Smooth muscle cell (in vitro differentiated cells): ENCODE measurements around the gene GADD45A. TPM values are rescaled to one million over a fixed set of nuclear protein-coding genes. Genes with fewer than 3 reads are reported as not detected.

Experiments
- DNase-seq: peaks from one replicate; lab custom pipeline; 2025; ENCODE audit not compliant: unreplicated experiment; lab: John Stamatoyannopoulos, UW
- H2AFZ ChIP-seq: fragments of 200-600 bp; sonication (generic); 2 replicates; pipeline ENCODE4 v1.6.0; 2016; ENCODE audit warnings: antibody characterized with exemption, low read depth, mild to moderate bottlenecking
- H3F3A ChIP-seq: fragments of 200-600 bp; sonication (generic); 2 replicates; pipeline ENCODE4 v1.6.0; 2017; ENCODE audit warnings: antibody characterized with exemption, low read depth
- H3K27ac ChIP-seq: fragments of 200-600 bp; sonication (generic); 2 replicates; pipeline ENCODE4 v1.5.1; 2016; ENCODE audit warnings: low read depth, mild to moderate bottlenecking
- H3K27me3 ChIP-seq: fragments of 200-600 bp; sonication (generic); 2 replicates; pipeline ENCODE4 v1.6.1; 2016; ENCODE audit warnings: low read depth, mild to moderate bottlenecking
- H3K36me3 ChIP-seq: fragments of 200-600 bp; sonication (generic); 2 replicates; pipeline ENCODE4 v1.5.1; 2016; ENCODE audit warnings: low read depth
- H3K4me1 ChIP-seq: fragments of 200-600 bp; sonication (generic); 2 replicates; pipeline ENCODE4 v1.5.1; 2016; ENCODE audit warnings: low read depth
- H3K4me2 ChIP-seq: fragments of 200-600 bp; sonication (generic); 2 replicates; pipeline ENCODE4 v1.6.0; 2016; ENCODE audit warnings: mild to moderate bottlenecking
- H3K4me3 ChIP-seq: fragments of 200-600 bp; sonication (generic); 2 replicates; pipeline ENCODE4 v1.5.1; 2016; ENCODE audit warnings: mild to moderate bottlenecking
- H3K79me2 ChIP-seq: fragments of 200-600 bp; sonication (generic); 2 replicates; pipeline ENCODE4 v1.6.0; 2016; ENCODE audit warnings: low read depth, mild to moderate bottlenecking
- H3K9ac ChIP-seq: fragments of 200-600 bp; sonication (generic); 2 replicates; pipeline ENCODE4 v1.6.0; 2016; ENCODE audit warnings: low read depth
- H3K9me3 ChIP-seq: fragments of 200-600 bp; sonication (generic); replicated peaks from 2 replicates; pipeline ENCODE4 v1.5.1; 2016; ENCODE audit warnings: low read depth
- H4K20me1 ChIP-seq: fragments of 200-600 bp; sonication (generic); 2 replicates; pipeline ENCODE4 v1.6.0; 2016; ENCODE audit warnings: low read depth
- CTCF ChIP-seq: fragments of 200-600 bp; sonication (generic); IDR thresholded peaks from 2 replicates; pipeline ENCODE4 v1.5.1; 2017; ENCODE audit warnings: borderline replicate concordance, mild to moderate bottlenecking, antibody characterized with exemption; ENCODE audit not compliant: insufficient read depth, poor library complexity, severe bottlenecking
- WGBS: methylation state at CpG from one replicate; pipeline ENCODE4 v1.1.7; 2016; ENCODE audit warnings: low lambda C conversion rate; 5-methylcytosine and 5-hydroxymethylcytosine counted together
- polyA plus RNA-seq: library from polyadenylated mRNA; unstranded; fragments of >200 nt; fragmentation: Nextera tagmentation; extraction: Ambion mirVana; gene quantifications from 2 replicates; pipeline ENCODE4 v1.2.1, GENCODE V29; 2016
- total RNA-seq: library from RNA; depleted of rRNA; stranded (reverse); fragments of >200 nt; gene quantifications from 2 replicates; pipeline ENCODE4 v1.2.3, GENCODE V29; 2014

The GADD45A gene
- total and polyA plus RNA-seq, 2 experiments from 2014 or later: 130 to 205 TPM

GRCh38 chr1:67647036-67647798 is 37.8 kb upstream of the GADD45A start:
- no peaks in the 10 kb centered on the region for H3K36me3 ChIP-seq
- H3K4me2 ChIP-seq: peak overlapping the region; percentile 18
- H3K4me3 ChIP-seq: no peak overlapping the region
- TF ChIP-seq CTCF: no peak
- peaks cover 25% of the 10 kb centered on the region for H3K4me1 ChIP-seq
- no peaks in the 10 kb centered on the region for H4K20me1 ChIP-seq
- H3K9ac ChIP-seq: no peak overlapping the region
- H3K27me3 ChIP-seq: no peaks in the 10 kb centered on the region
- no peak overlapping the region for H3K27ac ChIP-seq
- WGBS: 42% methylated on average over 7 of the region's 7 CpGs
- no peaks in the 10 kb centered on the region for H3K79me2 ChIP-seq
- peaks cover 14% of the 10 kb centered on the region for H3F3A ChIP-seq
- H3K9me3 ChIP-seq: no peaks in the 10 kb centered on the region
- DNase-seq: no peak
- H2AFZ ChIP-seq: no peak overlapping the region

DNA sequence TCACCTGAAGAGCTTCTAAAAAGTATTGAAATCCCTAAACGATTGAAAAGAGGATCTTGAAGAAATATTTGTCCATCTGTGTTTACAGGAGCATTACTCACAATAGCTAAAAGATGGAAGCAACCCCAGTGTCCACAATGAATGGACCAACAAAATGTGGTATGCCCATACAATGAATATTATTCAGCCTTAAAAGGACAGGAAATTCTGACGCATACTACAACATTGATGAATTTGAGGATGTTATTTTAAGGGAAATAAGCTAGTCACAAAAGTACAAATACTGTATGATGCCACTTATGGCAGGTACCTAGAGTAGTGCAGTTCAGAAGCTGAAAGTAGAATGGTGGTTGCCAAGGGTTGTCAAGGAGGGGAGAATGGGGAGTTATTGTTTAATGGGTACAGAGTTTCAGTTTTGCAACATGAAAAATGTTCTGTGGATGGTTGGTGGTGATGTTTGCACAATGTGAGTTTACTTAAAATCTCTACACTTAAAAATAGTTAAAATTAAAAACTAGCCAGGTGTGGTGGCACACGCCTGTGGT is 37.1 kb upstream of the GADD45A start:
- Histone ChIP-seq H3K79me2 (no peaks in the 10 kb centered on the region), H4K20me1 (no peaks in the 10 kb centered on the region), H3K9ac (no peak overlapping the region), H3K27me3 (no peaks in the 10 kb centered on the region), H3K9me3 (no peaks in the 10 kb centered on the region), H3K27ac (no peak overlapping the region), H2AFZ (no peak overlapping the region), H3K36me3 (no peaks in the 10 kb centered on the region), H3K4me1 (peaks cover 21% of the 10 kb centered on the region), H3K4me2 (no peak overlapping the region), H3K4me3 (no peak overlapping the region), H3F3A (peaks cover 14% of the 10 kb centered on the region)
- 98% methylated on average over 3 of the region's 3 CpGs for WGBS
- no peak for TF ChIP-seq CTCF
- no peak for DNase-seq

GRCh38 chr1:67648582-67649326 is 36.2 kb upstream of the GADD45A start:
- peaks cover 14% of the 10 kb centered on the region for H3F3A ChIP-seq
- WGBS: 81% methylated on average over 6 of the region's 6 CpGs
- H3K79me2 ChIP-seq: no peaks in the 10 kb centered on the region
- H3K4me1 ChIP-seq: peaks cover 21% of the 10 kb centered on the region
- H3K4me2 ChIP-seq: no peak overlapping the region
- TF ChIP-seq CTCF: no peak
- H3K27me3 ChIP-seq: no peaks in the 10 kb centered on the region
- H3K36me3 ChIP-seq: no peaks in the 10 kb centered on the region
- no peak overlapping the region for H2AFZ ChIP-seq
- H3K9ac ChIP-seq: no peak overlapping the region
- no peaks in the 10 kb centered on the region for H3K9me3 ChIP-seq
- no peak for DNase-seq
- no peak overlapping the region for H3K4me3 ChIP-seq
- no peaks in the 10 kb centered on the region for H4K20me1 ChIP-seq
- no peak overlapping the region for H3K27ac ChIP-seq
